Esophagus squamous epithelium (tissue), 5 donors: Measurements from ENCODE around the gene NPLOC4. TPM values are rescaled to one million over a fixed set of nuclear protein-coding genes. Genes with fewer than 3 reads are reported as not detected.

Experiments
- DNase-seq: peaks from one replicate; lab custom pipeline; 2025; lab: John Stamatoyannopoulos, UW
- H3K27ac ChIP-seq, 4 donors: fragments of 200-600 bp; sonication (generic); one replicate each; pipeline ENCODE4 v1.5.1; 2016 to 2019; ENCODE audit warnings: mild to moderate bottlenecking in 1 of 4
- H3K27me3 ChIP-seq, 4 donors: fragments of 200-600 bp; sonication (generic); 1 replicate in 3 of 4; 2 replicates in 1 of 4; pipeline versions ENCODE4 v1.5.1 to v1.6.0; 2017 to 2021; ENCODE audit warnings: antibody characterized with exemption in 1 of 4
- H3K36me3 ChIP-seq, 3 donors: fragments of 200-600 bp; sonication (generic); one replicate each; pipeline ENCODE4 v1.5.1; 2016 to 2019
- H3K4me1 ChIP-seq, 3 donors: fragments of 200-600 bp; sonication (generic); one replicate each; pipeline ENCODE4 v1.5.1; 2017 to 2019
- H3K4me3 ChIP-seq, 4 donors: fragments of 200-600 bp; sonication (generic); 1 replicate in 3 of 4; 2 replicates in 1 of 4; pipeline ENCODE4 v1.5.1; 2016 to 2019; ENCODE audit warnings: mild to moderate bottlenecking in 2 of 4, moderate library complexity in 1 of 4
- H3K9me3 ChIP-seq, 3 donors: fragments of 200-600 bp; sonication (generic); one replicate each; pipeline ENCODE4 v1.5.1; 2016 to 2019
- POLR2A ChIP-seq, 4 donors: fragments of 450-650 bp; IDR thresholded peaks; one replicate each; pipeline ENCODE4 v1.6.1; 2017; ENCODE audit warnings: antibody characterized with exemption in 4 of 4, mild to moderate bottlenecking in 4 of 4, moderate library complexity in 3 of 4
- WGBS, 2 donors: methylation state at CpG; one replicate each; pipeline ENCODE4 v1.1.5; 2018; 5-methylcytosine and 5-hydroxymethylcytosine counted together
- intact Hi-C: fragments of 100-400 bp; cut with DNase I; formaldehyde crosslinking; loops from one replicate; pipeline ENCODE4 v1.15.0; 2022
- total RNA-seq, 4 donors: library from RNA; depleted of rRNA; stranded (reverse); fragments of >200 nt; gene quantifications; one replicate each; pipeline ENCODE4 v1.1.0, GENCODE V29; 2016
- TF ChIP-seq, protein P1 (sequence below), 6 experiments: fragments of 450-650 bp in 4 of 6; fragments of 200-600 bp in 2 of 6; sonication (generic) in 2 of 6; IDR thresholded peaks; one replicate each; pipeline ENCODE4 v1.5.1; 2016 to 2019; ENCODE audit warnings: antibody characterized with exemption in 6 of 6, mild to moderate bottlenecking in 4 of 6, moderate library complexity in 4 of 6
- donor health status: DM: yes; HTN: yes; CAD: no.

The NPLOC4 gene
- total RNA-seq, 4 donors from 2014 or later = 49.0 to 80.9 (median 62.4) TPM

DNA sequence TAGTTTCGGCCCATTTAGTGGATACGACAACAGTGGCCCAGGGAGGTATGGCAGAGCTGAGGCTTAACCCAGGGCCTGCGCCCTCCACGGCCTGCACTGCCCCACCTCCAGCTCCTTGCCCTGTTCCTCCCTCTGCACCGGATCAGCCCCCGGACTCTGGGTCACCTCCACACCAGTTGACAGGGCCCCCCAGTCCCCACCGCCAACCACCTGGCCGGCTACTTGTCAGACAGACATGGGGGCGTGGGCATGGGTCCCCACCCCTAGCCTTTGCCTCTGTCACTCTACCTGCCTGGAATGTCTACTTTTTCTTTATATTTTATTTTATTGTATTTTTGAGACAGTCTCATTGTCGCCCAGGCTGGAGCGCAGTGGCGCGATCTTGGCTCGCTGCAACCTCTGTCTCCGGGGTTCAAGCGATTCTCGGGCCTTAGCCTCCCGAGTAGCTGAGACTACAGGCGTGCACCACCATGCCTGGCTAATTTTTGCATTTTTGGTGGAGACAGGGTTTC is 121.3 kb downstream of the NPLOC4 start:
- Histone ChIP-seq H3K9me3 (no peaks in the 10 kb centered on the region), H3K27ac (peak overlapping the region; percentile 99 to 100 (median 100)), H3K4me1 (peaks cover 47 to 82% (median 48%) of the 10 kb centered on the region in 3 donors), H3K4me3 (peak overlapping the region; percentile 91 to 99 (median 97)), H3K36me3 (peaks cover 8 to 18% (median 16%) of the 10 kb centered on the region in 3 donors), H3K27me3 (no peaks in the 10 kb centered on the region)
- intact Hi-C loops = no loop called here
- DNase-seq = no peak
- WGBS, 2 donors = 23 to 48% methylated on average over 12 to 19 of the region's 19 CpGs
- TF ChIP-seq, protein P1, sequence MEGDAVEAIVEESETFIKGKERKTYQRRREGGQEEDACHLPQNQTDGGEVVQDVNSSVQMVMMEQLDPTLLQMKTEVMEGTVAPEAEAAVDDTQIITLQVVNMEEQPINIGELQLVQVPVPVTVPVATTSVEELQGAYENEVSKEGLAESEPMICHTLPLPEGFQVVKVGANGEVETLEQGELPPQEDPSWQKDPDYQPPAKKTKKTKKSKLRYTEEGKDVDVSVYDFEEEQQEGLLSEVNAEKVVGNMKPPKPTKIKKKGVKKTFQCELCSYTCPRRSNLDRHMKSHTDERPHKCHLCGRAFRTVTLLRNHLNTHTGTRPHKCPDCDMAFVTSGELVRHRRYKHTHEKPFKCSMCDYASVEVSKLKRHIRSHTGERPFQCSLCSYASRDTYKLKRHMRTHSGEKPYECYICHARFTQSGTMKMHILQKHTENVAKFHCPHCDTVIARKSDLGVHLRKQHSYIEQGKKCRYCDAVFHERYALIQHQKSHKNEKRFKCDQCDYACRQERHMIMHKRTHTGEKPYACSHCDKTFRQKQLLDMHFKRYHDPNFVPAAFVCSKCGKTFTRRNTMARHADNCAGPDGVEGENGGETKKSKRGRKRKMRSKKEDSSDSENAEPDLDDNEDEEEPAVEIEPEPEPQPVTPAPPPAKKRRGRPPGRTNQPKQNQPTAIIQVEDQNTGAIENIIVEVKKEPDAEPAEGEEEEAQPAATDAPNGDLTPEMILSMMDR (IDR thresholded peaks at IDR 0.05) = no peak
- no peak for TF ChIP-seq POLR2A (IDR thresholded peaks at IDR 0.05)

DNA sequence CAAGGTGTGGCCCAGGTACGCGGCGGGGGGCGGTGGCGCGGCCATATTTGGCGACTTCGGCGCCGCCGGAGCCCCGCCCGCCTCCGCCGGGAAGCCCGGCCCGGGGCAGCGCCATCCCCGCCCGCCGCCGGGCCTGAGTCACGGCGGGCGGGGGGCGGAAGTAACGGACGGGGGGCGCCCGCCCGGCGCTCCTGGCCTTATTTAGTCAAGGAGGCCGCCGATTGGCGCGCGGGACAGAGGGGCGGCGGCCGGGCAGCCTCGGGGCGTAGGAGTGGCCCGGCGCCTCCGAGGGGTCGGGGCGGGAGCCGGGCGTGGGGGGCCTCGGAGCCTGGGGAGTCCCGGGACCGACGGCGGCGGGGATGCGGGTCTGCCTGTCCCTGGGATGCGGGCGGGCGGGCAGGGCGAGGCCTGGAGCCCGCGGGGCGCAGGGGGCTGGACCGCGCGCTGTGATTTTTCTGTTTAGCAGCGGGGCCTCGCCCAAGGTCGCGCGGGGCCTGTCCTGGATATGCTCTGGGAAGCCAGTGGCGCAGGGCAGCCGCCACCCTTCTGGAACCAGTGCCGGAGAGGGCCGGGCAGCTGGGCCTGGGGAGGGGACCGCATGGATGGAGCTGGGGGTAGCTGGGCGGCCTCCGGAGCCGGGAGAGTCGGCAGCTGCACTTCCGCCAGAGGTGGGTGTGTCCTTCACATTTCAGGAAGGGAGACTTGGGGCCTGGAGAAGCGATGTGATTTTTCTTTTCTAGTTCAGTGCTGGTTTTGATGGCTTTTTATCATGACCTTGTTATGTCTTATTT is 122.0 kb downstream of the NPLOC4 start:
- H3K4me3 ChIP-seq = peak overlapping the region; percentile 91 to 99 (median 97)
- no peaks in the 10 kb centered on the region for H3K27me3 ChIP-seq
- no peaks in the 10 kb centered on the region for H3K9me3 ChIP-seq
- H3K36me3 ChIP-seq = peaks cover 14 to 25% (median 22%) of the 10 kb centered on the region in 3 donors
- intact Hi-C loops = loop anchor here (5.0 kb wide), 1 partner anchor 118 kb away; the partner anchor contains the start of gene BAHCC1
- DNase-seq = no peak
- peak in 3 of 4 donors; percentile 51 to 79 (median 54) for TF ChIP-seq POLR2A (IDR thresholded peaks at IDR 0.05)
- TF ChIP-seq, protein P1 (IDR thresholded peaks at IDR 0.05) = no peak
- H3K27ac ChIP-seq = peak overlapping the region; percentile 99 to 100 (median 100)
- WGBS, 2 donors = 0 to 3% methylated on average over 5 to 6 of the region's 82 CpGs
- H3K4me1 ChIP-seq = peaks cover 44 to 85% (median 45%) of the 10 kb centered on the region in 3 donors

DNA sequence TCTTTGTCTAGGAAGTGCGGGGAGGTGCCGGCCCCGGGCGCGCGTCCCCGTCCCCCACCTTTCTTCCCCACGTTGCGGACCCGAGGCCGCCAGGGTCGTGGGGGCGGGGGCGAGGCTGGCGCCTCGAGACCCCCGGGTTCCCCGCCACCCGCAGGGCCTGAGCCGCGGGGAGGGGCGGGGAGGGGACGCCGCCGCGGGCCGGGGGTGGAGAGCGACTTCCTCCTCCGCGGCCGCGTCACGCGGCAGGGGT is 122.5 kb downstream of the NPLOC4 start:
- peak overlapping the region; percentile 99 to 100 (median 100) for H3K27ac ChIP-seq
- WGBS, 2 donors = 40% methylated on average over 1 of the region's 34 CpGs; no CpG with 5 or more reads in 1 of the 2 donors
- TF ChIP-seq, protein P1 (IDR thresholded peaks at IDR 0.05) = no peak
- no peak for TF ChIP-seq POLR2A (IDR thresholded peaks at IDR 0.05)
- intact Hi-C loops = loop anchor here (5.0 kb wide), 1 partner anchor 117 kb away; the partner anchor contains the start of gene BAHCC1
- no peaks in the 10 kb centered on the region for H3K27me3 ChIP-seq
- DNase-seq = no peak
- peak overlapping the region; percentile 91 to 99 (median 97) for H3K4me3 ChIP-seq
- H3K9me3 ChIP-seq = no peaks in the 10 kb centered on the region
- peaks cover 15 to 30% (median 28%) of the 10 kb centered on the region in 3 donors for H3K36me3 ChIP-seq
- peaks cover 44 to 85% (median 45%) of the 10 kb centered on the region in 3 donors for H3K4me1 ChIP-seq

DNA sequence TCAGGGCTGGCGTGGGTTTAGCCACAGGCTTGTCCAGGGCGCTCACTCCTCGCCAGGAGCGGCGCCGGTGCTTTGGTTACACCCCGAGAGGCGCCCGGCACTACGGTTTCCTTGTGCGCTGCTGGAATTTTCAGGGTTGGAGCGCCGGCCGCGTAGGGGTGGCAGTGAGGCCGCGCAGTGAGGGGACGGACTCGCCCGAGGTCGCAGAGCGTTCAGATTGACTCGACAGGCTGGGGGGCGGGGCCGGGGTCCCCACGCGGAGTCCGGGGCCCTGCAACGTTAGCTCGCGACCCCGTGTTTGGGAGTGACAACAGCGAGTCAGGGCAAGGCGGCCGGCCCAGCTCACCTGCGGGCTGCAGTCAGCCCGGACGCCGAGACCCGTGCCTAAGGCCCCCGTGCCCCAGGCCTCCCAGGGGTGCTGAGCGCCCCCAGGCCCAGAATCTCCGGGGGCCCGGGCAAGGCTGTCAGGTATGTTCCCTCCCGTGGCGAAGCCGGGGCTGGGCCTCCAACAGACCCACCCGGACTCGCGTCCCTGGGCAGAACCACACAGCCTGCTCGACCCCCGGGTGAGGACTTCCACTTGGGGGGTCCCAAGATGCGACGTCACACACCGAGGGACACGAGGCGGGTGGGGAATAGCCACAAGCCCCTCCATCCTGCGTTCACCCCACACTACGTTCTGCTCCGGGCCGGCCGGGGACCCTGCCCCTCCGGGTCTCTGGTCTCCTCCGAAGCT is 123.0 kb downstream of the NPLOC4 start:
- no peaks in the 10 kb centered on the region for H3K27me3 ChIP-seq
- H3K4me3 ChIP-seq = peak overlapping the region; percentile 91 to 99 (median 97)
- peaks cover 15 to 35% (median 28%) of the 10 kb centered on the region in 3 donors for H3K36me3 ChIP-seq
- TF ChIP-seq, protein P1 (IDR thresholded peaks at IDR 0.05) = peak in 2 of 6 experiments; percentile 3 to 18
- peak in 2 of 4 donors; percentile 15 to 34 for TF ChIP-seq POLR2A (IDR thresholded peaks at IDR 0.05)
- H3K4me1 ChIP-seq = peaks cover 42 to 85% (median 45%) of the 10 kb centered on the region in 3 donors
- DNase-seq = no peak
- H3K27ac ChIP-seq = peak overlapping the region; percentile 99 to 100 (median 100)
- H3K9me3 ChIP-seq = no peaks in the 10 kb centered on the region
- intact Hi-C loops = loop anchor here (5.0 kb wide), 1 partner anchor 117 kb away; the partner anchor contains the start of gene BAHCC1
- WGBS, 2 donors = 0% methylated on average over 34 of the region's 64 CpGs; no CpG with 5 or more reads in 1 of the 2 donors
